Activated CD4-positive, alpha-beta T cell treated with anti-CD3 and anti-CD28 coated beads, Interleukin-2, amount 50 U/mL, for 1 hour (primary cell): Measurements from ENCODE around the gene TIMM13.
"Not testable (repeated sequence)": the region's sequence is repeated elsewhere in the genome, so short reads cannot be mapped to it uniquely, and the experiment has no call there.

Experiments
- DNase-seq: peaks from one replicate; pipeline ENCODE4 v3.0.0-alpha.2; 2020

The TIMM13 gene

DNA sequence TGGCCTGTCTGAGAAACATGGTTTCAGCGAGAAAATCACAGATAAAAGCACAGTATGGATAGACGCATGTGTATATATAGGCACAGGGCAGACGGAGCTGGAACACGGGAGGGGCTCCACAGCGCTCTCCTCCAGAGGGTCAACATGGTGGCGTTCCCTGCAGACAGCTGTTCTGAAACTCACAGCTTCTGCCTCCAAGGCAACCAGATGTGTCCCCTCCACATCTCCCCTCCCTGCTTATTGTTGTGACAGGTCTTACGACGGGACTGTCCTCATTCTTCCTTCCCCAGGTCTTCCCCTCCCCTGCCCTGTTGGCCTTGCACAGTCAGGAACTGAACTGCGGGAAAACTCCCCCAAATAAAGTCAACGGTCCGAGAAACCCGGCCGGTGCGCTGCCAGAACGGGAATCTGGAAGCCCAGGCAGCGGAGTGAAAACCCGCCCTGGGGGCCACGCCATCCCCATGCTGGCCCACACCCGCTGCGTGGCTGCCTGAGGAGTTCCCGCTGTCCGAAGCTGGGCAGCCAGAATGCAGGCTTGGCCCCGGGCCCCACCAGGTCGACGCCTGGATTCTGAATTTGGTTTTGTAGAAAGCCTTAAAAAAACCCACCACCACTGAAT lies 2.6 kb upstream of the TIMM13 start:
- no peak for DNase-seq

- DNase-seq = no peak
Measured at GRCh38 chr19:2428756-2429711, 1.6 kb upstream of the TIMM13 start.

- DNase-seq = no peak
Measured at GRCh38 chr19:2428321-2428690, 920 bp upstream of the TIMM13 start.

GRCh38 chr19:2426611-2427428 lies 566 bp downstream of the TIMM13 start:
- peak; percentile 12 for DNase-seq

- DNase-seq = no peak
Measured at GRCh38 chr19:2425622-2426581, 1.5 kb downstream of the TIMM13 start.

- DNase-seq = no peak
Measured at GRCh38 chr19:2424686-2425621, 2.4 kb downstream of the TIMM13 start.

- no peak for DNase-seq
Measured at GRCh38 chr19:2423915-2424685, 3.3 kb downstream of the TIMM13 start.

DNA sequence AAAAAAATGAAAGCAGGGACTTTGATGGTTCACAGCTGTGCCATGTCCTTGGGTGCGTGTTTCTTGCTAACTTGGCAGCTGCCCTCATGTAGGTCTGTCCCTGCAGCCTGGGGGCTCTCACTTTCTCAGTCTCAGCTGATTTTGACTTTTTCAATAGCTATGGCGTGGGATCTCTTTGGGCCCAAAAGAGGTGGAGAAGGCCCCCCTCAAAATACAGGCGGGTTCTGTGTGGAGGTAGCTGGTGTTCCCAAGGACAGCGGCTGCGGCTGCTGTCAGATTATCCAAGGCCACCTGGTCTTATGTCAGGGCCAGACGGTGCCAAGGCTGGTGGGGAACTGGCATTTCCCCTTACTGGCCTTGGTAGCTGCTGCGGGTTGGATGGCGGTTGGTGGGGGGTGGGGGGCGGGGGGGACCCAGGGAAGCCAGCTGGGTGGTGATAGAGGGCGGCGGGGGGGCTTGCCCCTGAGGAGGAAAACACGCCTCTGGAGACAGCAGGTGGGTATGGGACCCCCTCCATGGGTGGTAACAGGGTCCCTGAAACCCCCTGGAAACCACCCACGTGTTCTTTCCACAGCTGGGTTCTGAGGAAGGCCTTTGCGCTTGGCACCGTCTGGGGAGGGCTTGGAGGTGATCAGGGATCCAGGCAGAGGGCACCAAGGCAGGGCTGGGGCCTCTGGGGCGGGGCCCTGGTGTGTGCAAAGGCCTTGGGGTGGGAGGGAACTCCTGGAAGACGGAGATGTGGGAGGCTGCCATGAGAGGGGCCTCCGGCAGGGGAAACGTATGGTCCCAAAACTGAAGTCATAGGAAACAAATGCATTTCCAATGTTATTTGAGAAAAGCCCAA lies 4.1 kb downstream of the TIMM13 start:
- DNase-seq = no peak

DNA sequence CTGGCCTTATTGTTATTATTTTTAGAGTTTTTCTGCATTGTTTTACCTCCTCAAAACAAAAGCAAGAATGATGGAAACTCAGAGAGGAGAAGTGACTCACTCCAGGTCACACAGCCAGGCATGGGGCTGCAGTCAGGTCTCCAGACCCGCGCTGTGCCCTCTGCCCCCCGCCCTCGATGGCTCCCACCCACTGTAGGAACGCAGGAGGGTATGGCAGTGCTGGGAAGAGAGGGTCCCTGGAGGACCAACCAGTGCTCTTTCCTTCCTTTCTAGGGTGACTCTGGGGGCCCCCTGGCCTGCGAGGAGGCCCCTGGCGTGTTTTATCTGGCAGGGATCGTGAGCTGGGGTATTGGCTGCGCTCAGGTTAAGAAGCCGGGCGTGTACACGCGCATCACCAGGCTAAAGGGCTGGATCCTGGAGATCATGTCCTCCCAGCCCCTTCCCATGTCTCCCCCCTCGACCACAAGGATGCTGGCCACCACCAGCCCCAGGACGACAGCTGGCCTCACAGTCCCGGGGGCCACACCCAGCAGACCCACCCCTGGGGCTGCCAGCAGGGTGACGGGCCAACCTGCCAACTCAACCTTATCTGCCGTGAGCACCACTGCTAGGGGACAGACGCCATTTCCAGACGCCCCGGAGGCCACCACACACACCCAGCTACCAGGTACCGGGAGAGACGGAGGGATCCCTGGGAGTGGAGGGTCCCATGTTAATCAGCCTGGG lies 5.6 kb downstream of the TIMM13 start:
- no peak for DNase-seq

- no peak for DNase-seq
Measured at GRCh38 chr19:2420490-2420889, 6.9 kb downstream of the TIMM13 start.

- DNase-seq = no peak
Measured at GRCh38 chr19:2419754-2420153, 7.6 kb downstream of the TIMM13 start.

GRCh38 chr19:2417881-2418406 lies 9.4 kb downstream of the TIMM13 start:
- DNase-seq = no peak

DNA sequence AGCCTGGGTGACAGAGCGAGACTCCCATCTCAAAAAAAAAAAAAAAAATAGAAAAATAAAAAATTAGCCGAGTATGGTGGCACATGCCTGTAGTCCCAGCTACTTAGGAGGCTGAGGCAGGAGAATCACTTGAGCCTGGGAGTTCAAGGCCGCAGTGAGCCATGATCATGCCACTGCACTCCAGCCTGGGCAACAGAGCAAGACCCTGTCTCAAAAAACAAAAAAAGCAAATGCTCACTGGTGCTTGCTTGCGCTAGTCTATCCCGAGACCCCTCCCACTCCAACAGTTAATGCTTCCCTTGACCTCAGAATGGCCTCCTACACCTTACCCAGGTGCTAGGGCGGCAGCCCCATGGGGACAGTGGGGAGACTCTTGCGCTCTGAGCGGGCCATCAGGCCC lies 9.9 kb downstream of the TIMM13 start:
- DNase-seq = not testable (repeated sequence)

DNA sequence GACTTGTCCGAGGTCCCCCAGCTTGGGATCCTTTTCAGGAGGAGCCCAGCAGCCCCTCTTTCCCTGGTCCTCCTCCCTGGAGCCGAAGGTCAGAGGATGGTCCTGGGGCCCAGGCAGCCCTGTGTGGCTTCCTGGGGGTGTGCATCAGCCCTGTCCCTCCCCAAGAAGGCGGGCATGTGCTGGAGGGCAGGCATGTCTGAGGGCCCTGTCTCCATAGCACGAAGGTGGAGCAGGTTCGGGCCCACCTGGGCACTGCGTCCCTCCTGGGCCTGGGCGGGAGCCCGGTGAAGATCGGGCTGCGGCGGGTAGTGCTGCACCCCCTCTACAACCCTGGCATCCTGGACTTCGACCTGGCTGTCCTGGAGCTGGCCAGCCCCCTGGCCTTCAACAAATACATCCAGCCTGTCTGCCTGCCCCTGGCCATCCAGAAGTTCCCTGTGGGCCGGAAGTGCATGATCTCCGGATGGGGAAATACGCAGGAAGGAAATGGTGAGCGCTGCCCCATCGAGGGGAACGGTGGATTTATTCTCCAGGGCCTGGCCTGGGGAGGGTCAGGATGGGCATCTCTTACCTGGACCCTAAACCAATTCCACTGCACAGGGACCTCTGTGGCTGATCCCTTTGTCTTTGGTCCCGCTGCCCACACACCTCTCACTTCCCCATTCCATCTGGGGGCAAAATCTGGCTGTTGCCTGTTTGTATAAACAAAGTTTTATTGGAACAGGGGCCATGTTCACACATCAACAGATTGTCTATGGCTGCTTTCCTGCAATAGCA lies 10.9 kb downstream of the TIMM13 start:
- no peak for DNase-seq

DNA sequence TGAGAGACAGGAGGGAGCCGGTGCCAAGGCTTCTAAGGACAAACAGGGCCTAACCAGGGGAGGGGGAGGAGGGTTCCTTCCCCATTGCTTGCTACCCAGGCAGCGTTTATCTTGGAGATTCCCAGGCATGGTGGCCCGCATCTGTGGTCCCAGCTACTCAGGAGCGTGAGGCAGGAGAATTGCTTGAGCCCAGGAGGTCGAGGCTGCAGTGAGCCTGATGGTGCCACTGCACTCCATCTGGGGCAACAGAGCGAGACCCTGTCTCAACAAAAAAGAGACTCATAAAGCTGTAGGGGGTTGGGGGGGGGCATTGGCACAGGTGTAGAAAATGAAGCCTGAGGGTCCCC lies 11.4 kb downstream of the TIMM13 start:
- DNase-seq = no peak

DNA sequence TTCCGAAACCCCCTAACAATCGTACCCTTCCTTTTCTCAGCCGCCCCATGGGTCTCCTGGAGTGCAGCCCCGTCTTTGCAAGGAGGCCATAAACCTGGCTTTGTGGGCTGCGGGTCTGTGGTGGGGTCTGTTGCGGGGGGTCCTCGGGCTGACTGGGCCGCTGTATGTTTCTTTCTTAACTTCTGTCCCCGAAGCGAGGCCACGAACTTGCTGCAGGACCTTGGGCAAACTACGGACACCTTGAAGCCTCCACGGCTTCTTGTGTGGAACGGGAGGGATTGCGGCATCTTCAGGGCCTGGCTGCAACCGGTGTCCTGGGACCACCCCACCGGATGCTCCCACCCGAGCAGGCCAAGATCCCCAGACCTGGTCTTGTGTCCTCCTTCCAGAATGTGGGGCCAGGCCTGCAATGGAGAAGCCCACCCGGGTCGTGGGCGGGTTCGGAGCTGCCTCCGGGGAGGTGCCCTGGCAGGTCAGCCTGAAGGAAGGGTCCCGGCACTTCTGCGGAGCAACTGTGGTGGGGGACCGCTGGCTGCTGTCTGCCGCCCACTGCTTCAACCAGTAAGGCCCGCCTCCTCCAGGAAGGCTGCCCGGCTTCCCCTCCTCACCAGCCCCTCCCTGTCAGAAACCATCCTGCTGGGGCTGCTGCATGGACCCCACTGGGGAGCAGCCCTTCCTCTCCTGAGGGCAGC lies 12.0 kb downstream of the TIMM13 start:
- no peak for DNase-seq

DNA sequence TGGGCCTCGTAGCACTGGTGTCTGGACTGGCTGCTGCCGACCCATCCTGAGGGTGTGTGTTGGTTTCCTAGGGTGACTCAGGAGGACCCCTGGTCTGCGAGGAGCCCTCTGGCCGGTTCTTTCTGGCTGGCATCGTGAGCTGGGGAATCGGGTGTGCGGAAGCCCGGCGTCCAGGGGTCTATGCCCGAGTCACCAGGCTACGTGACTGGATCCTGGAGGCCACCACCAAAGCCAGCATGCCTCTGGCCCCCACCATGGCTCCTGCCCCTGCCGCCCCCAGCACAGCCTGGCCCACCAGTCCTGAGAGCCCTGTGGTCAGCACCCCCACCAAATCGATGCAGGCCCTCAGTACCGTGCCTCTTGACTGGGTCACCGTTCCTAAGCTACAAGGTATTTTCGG lies 13.8 kb downstream of the TIMM13 start:
- no peak for DNase-seq
